Duodenal mucosa (tissue), 2 donors: ENCODE data around the gene NR1H4.

ENCODE experiments used
- H3K27ac ChIP-seq: one replicate; pipeline ENCODE4 v1.7.0; 2013; ENCODE audit warnings: low read depth, low read length
- H3K27me3 ChIP-seq, 2 donors: one replicate each; pipeline ENCODE4 v1.7.0; 2013; ENCODE audit warnings: low read length in 2 of 2, control low read depth in 1 of 2; ENCODE audit not compliant: insufficient read depth in 2 of 2, control insufficient read depth in 1 of 2
- H3K36me3 ChIP-seq, 2 donors: one replicate each; pipeline ENCODE4 v1.7.0; 2013; ENCODE audit warnings: low read length in 2 of 2, control low read depth in 1 of 2; ENCODE audit not compliant: insufficient read depth in 2 of 2, control insufficient read depth in 1 of 2
- H3K4me1 ChIP-seq, 2 donors: one replicate each; pipeline ENCODE4 v1.7.0; 2013; ENCODE audit warnings: low read length in 2 of 2, control low read depth in 1 of 2; ENCODE audit not compliant: insufficient read depth in 2 of 2, control insufficient read depth in 1 of 2
- H3K4me3 ChIP-seq, 2 donors: one replicate each; pipeline ENCODE4 v1.7.0; 2013; ENCODE audit warnings: low read length in 2 of 2, low read depth in 1 of 2
- H3K9ac ChIP-seq, 2 donors: one replicate each; pipeline ENCODE4 v1.7.0; 2013; ENCODE audit warnings: low read length in 2 of 2, low read depth in 1 of 2
- H3K9me3 ChIP-seq, 2 donors: one replicate each; pipeline ENCODE4 v1.7.0; 2013; ENCODE audit warnings: low read length in 2 of 2, control low read depth in 1 of 2; ENCODE audit not compliant: control insufficient read depth in 1 of 2

The NR1H4 gene

GRCh38 chr12:100610666-100611430, 137.2 kb downstream of the NR1H4 start:
- H3K9ac ChIP-seq = no peak overlapping the region
- H3K9me3 ChIP-seq = no peaks in the 10 kb centered on the region
- peaks cover 0 to 2% of the 10 kb centered on the region in 2 donors for H3K36me3 ChIP-seq
- H3K27me3 ChIP-seq = no peaks in the 10 kb centered on the region
- H3K4me1 ChIP-seq = no peaks in the 10 kb centered on the region
- H3K4me3 ChIP-seq = no peak overlapping the region
- H3K27ac ChIP-seq = no peak overlapping the region

DNA sequence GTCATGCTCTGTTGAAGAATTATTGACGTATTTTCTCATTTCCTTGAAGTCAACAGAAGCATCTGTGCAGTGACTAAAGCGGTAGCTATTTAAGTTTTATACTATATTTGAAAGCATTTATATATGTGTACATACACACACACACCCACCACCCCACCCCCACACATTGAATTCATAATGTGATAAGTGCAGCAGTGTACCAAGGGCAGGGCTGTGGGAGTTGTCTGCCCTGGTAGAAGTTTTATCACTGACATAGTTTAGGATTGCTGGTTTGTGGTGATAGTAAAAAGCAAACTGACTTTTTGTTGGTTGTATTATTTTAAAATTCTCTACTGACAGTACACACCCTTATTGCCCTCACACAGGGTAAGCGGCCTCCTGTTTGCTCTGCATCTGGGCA, 138.9 kb downstream of the NR1H4 start:
- no peaks in the 10 kb centered on the region for H3K27me3 ChIP-seq
- no peaks in the 10 kb centered on the region for H3K4me1 ChIP-seq
- no peak overlapping the region for H3K27ac ChIP-seq
- peaks cover 0 to 2% of the 10 kb centered on the region in 2 donors for H3K36me3 ChIP-seq
- no peaks in the 10 kb centered on the region for H3K9me3 ChIP-seq
- H3K4me3 ChIP-seq = no peak overlapping the region
- no peak overlapping the region for H3K9ac ChIP-seq
